HepG2 (cell line): Measurements from ENCODE around the gene PIGBOS1. TPM values are rescaled to one million over a fixed set of nuclear protein-coding genes. Genes with fewer than 3 reads are reported as not detected.

Source experiments
- CHCHD3 ChIP-seq: sonication (generic); formaldehyde crosslinking; IDR thresholded peaks from 2 replicates; pipeline ENCODE4 v1.8.0; 2022; ENCODE audit warnings: mild to moderate bottlenecking, missing genetic modification reagents, moderate library complexity
- FOXK2 ChIP-seq: fragments of 450-650 bp; IDR thresholded peaks from 2 replicates; pipeline ENCODE4 v1.6.1; 2016
- MAZ ChIP-seq, 2 experiments: sonication (generic) in 1 of 2; formaldehyde crosslinking in 1 of 2; IDR thresholded peaks; 2 replicates each; pipeline versions ENCODE4 v1.5.0 to v1.6.1; 2012 to 2020; ENCODE audit warnings: low read depth in 2 of 2, mild to moderate bottlenecking in 2 of 2, borderline replicate concordance in 1 of 2, improper control_type of control experiment in 1 of 2, low read length in 1 of 2, missing genetic modification reagents in 1 of 2, moderate library complexity in 1 of 2
- MED8 ChIP-seq: sonication (generic); formaldehyde crosslinking; IDR thresholded peaks from 2 replicates; pipeline ENCODE4 v1.8.1; 2023; ENCODE audit warnings: mild to moderate bottlenecking, missing genetic modification reagents; ENCODE audit not compliant: insufficient replicate concordance
- MTA3 ChIP-seq: sonication (generic); formaldehyde crosslinking; IDR thresholded peaks from 2 replicates; pipeline ENCODE4 v1.4.0; 2020; ENCODE audit warnings: missing genetic modification reagents
- NAIF1 ChIP-seq: sonication (generic); formaldehyde crosslinking; IDR thresholded peaks from 2 replicates; pipeline ENCODE4 v1.5.0; 2020; ENCODE audit warnings: mild to moderate bottlenecking, missing genetic modification reagents, borderline replicate concordance
- NFKBIZ ChIP-seq: IDR thresholded peaks from 2 replicates; pipeline ENCODE4 v1.6.1; 2018; ENCODE audit warnings: missing genetic modification reagents, missing compliant biosample characterization
- PHB2 ChIP-seq: fragments of 450-650 bp; IDR thresholded peaks from 2 replicates; pipeline ENCODE4 v1.6.1; 2018; ENCODE audit not compliant: partially characterized antibody
- PRMT3 ChIP-seq: sonication (generic); formaldehyde crosslinking; IDR thresholded peaks from 2 replicates; pipeline ENCODE4 v1.8.1; 2022; ENCODE audit warnings: low read depth, mild to moderate bottlenecking, moderate library complexity, missing genetic modification reagents, borderline replicate concordance
- RELA ChIP-seq: sonication (generic); formaldehyde crosslinking; IDR thresholded peaks from 2 replicates; pipeline ENCODE4 v1.4.0; 2020; ENCODE audit warnings: missing genetic modification reagents
- SETDB1 ChIP-seq: sonication (generic); formaldehyde crosslinking; IDR thresholded peaks from 2 replicates; pipeline ENCODE4 v1.5.1; 2020; ENCODE audit warnings: missing genetic modification reagents, mild to moderate bottlenecking, borderline replicate concordance
- ZNF317 ChIP-seq: sonication (generic); formaldehyde crosslinking; IDR thresholded peaks from 2 replicates; pipeline ENCODE4 v1.5.0; 2020; ENCODE audit warnings: mild to moderate bottlenecking, missing genetic modification reagents
- ZNF431 ChIP-seq: sonication (generic); formaldehyde crosslinking; IDR thresholded peaks from 2 replicates; pipeline ENCODE4 v1.9.0; 2022; ENCODE audit warnings: missing genetic modification reagents, low read depth, mild to moderate bottlenecking, borderline replicate concordance
- ZNF441 ChIP-seq: sonication (generic); formaldehyde crosslinking; IDR thresholded peaks from 2 replicates; pipeline ENCODE4 v1.7.0; 2021; ENCODE audit warnings: missing genetic modification reagents, borderline replicate concordance
- ZNF550 ChIP-seq: sonication (generic); formaldehyde crosslinking; IDR thresholded peaks from 2 replicates; pipeline ENCODE4 v1.4.0; 2020; ENCODE audit warnings: mild to moderate bottlenecking, missing genetic modification reagents, borderline replicate concordance
- polyA plus RNA-seq, 8 experiments: library from polyadenylated mRNA; depleted of rRNA in 3 of 8; stranded (reverse) in 7 of 8; unstranded in 1 of 8; fragments of >200 nt; fragmentation: Illumina TruSeq in 4 of 8; extraction: Trizol in 4 of 8; gene quantifications; 2 replicates each; pipeline versions ENCODE4 v1.2.1 to v1.2.3, GENCODE V29; 2011 to 2016; ENCODE audit warnings: low read depth in 4 of 8, missing spikeins in 1 of 8, mixed read lengths in 1 of 8; ENCODE audit not compliant: insufficient read depth in 1 of 8
- total RNA-seq, 5 experiments: library from RNA; depleted of rRNA; stranded (reverse); fragments of >200 nt; fragmentation: Illumina TruSeq; extraction: Trizol; gene quantifications; 2 replicates each; pipeline ENCODE4 v1.2.3, GENCODE V29; 2016; ENCODE audit warnings: low read depth in 1 of 5
- TF ChIP-seq, protein P1 (sequence below): sonication (generic); formaldehyde crosslinking; IDR thresholded peaks from 2 replicates; pipeline ENCODE4 v1.4.0; 2020; ENCODE audit warnings: mild to moderate bottlenecking, missing genetic modification reagents
- TF ChIP-seq, protein P2 (sequence below): sonication (generic); formaldehyde crosslinking; conservative IDR thresholded peaks from 2 replicates; pipeline ENCODE4 v1.8.0; 2022; ENCODE audit warnings: missing genetic modification reagents
- TF ChIP-seq, protein P3 (sequence below): IDR thresholded peaks from 2 replicates; pipeline ENCODE4 v1.6.1; 2016
- TF ChIP-seq, protein P4 (sequence below): sonication (generic); formaldehyde crosslinking; IDR thresholded peaks from 2 replicates; pipeline ENCODE4 v1.5.0; 2020; ENCODE audit warnings: mild to moderate bottlenecking, missing genetic modification reagents
- TF ChIP-seq, protein P5 (sequence below): sonication (generic); formaldehyde crosslinking; IDR thresholded peaks from 2 replicates; pipeline ENCODE4 v1.8.1; 2023; ENCODE audit warnings: mild to moderate bottlenecking, missing genetic modification reagents

Gene PIGBOS1
- total and polyA plus RNA-seq, 2 of the 13 experiments (the other 11 are each of a cell fraction or from before 2014, with no cell fraction given) = 14.8 to 22.1 TPM

DNA sequence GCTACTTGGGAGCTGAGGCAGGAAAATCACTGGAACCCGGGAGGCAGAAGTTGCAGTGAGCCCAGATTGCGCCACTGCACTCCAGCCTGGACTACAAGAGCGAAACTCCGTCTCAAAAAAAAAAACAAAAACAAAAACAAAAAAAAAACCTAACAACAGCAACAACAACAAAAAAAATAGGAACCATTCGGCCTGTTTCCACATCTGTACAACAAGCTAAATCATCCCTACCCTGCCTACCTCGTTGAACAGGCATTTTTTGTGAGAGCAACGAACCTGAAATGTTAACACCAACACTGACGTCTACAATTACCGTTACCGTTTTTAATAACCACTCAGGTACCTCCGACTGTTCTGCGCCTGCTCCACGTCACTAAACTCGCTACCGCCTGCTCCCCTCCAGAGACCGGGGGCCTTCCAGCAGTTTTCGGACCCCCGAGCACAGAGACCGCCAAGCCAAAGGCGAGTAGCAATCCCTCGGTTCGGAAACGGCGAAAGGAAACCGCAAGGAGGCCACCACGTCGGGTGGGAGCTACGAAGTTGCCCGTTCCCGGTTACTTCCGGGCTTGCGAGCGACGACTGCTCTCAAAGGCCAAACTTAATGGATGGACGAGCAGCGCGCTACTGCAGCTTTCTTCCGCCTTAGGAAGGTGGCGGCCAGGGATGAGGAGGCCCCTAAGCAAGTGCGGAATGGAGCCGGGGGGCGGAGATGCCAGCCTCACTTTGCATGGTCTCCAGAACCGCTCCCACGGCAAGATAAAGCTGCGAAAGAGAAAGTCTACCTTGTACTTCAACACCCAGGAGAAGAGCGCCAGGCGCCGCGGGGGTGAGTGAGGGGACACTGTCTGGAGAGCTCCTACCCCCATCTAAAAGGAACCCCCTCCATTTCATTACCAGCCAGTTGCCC lies at the start of gene PIGBOS1, which contains the start of gene PIGB (continued):
- TF ChIP-seq FOXK2 (no peak), MTA3 (no peak), NFKBIZ (CRISPR knock-in tag) (peak; percentile 74), MED8 (CRISPR knock-in tag) (peak; percentile 85), CHCHD3 (no peak), SETDB1 (CRISPR knock-in tag) (no peak), ZNF317 (no peak), PRMT3 (CRISPR knock-in tag) (no peak), ZNF431 (CRISPR knock-in tag) (no peak; the same call in 1 of the 2 replicates), NAIF1 (CRISPR knock-in tag) (0 out of 2 replicates have a peak, but pooled peaks have one; percentile 55), MAZ (IDR thresholded peaks at IDR 0.05; ENCODE audit: borderline replicate concordance, low read depth, low read length) (peak; percentile 43; the same call in 1 of the 2 replicates), MAZ (CRISPR knock-in tag; IDR thresholded peaks at IDR 0.05; ENCODE audit: low read depth) (peak; percentile 55; the same call in 1 of the 2 replicates), ZNF550 (CRISPR knock-in tag) (no peak), RELA (CRISPR knock-in tag) (no peak), PHB2 (no peak), ZNF441 (CRISPR knock-in tag) (peak; percentile 87)
- TF ChIP-seq, protein P1, sequence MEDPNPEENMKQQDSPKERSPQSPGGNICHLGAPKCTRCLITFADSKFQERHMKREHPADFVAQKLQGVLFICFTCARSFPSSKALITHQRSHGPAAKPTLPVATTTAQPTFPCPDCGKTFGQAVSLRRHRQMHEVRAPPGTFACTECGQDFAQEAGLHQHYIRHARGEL (CRISPR knock-in tag) = 0 out of 2 replicates have a peak, but pooled peaks have one; percentile 36
- TF ChIP-seq, protein P2, sequence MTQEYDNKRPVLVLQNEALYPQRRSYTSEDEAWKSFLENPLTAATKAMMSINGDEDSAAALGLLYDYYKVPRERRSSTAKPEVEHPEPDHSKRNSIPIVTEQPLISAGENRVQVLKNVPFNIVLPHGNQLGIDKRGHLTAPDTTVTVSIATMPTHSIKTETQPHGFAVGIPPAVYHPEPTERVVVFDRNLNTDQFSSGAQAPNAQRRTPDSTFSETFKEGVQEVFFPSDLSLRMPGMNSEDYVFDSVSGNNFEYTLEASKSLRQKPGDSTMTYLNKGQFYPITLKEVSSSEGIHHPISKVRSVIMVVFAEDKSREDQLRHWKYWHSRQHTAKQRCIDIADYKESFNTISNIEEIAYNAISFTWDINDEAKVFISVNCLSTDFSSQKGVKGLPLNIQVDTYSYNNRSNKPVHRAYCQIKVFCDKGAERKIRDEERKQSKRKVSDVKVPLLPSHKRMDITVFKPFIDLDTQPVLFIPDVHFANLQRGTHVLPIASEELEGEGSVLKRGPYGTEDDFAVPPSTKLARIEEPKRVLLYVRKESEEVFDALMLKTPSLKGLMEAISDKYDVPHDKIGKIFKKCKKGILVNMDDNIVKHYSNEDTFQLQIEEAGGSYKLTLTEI = no peak
- TF ChIP-seq, protein P3, sequence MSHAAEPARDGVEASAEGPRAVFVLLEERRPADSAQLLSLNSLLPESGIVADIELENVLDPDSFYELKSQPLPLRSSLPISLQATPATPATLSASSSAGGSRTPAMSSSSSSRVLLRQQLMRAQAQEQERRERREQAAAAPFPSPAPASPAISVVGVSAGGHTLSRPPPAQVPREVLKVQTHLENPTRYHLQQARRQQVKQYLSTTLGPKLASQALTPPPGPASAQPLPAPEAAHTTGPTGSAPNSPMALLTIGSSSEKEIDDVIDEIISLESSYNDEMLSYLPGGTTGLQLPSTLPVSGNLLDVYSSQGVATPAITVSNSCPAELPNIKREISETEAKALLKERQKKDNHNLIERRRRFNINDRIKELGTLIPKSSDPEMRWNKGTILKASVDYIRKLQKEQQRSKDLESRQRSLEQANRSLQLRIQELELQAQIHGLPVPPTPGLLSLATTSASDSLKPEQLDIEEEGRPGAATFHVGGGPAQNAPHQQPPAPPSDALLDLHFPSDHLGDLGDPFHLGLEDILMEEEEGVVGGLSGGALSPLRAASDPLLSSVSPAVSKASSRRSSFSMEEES = peak; percentile 51; the same call in 1 of the 2 replicates
- TF ChIP-seq, protein P4, sequence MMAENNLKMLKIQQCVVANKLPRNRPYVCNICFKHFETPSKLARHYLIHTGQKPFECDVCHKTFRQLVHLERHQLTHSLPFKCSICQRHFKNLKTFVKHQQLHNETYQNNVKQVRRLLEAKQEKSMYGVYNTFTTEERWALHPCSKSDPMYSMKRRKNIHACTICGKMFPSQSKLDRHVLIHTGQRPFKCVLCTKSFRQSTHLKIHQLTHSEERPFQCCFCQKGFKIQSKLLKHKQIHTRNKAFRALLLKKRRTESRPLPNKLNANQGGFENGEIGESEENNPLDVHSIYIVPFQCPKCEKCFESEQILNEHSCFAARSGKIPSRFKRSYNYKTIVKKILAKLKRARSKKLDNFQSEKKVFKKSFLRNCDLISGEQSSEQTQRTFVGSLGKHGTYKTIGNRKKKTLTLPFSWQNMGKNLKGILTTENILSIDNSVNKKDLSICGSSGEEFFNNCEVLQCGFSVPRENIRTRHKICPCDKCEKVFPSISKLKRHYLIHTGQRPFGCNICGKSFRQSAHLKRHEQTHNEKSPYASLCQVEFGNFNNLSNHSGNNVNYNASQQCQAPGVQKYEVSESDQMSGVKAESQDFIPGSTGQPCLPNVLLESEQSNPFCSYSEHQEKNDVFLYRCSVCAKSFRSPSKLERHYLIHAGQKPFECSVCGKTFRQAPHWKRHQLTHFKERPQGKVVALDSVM (CRISPR knock-in tag) = 0 out of 2 replicates have a peak, but pooled peaks have one; percentile 33
- TF ChIP-seq, protein P5, sequence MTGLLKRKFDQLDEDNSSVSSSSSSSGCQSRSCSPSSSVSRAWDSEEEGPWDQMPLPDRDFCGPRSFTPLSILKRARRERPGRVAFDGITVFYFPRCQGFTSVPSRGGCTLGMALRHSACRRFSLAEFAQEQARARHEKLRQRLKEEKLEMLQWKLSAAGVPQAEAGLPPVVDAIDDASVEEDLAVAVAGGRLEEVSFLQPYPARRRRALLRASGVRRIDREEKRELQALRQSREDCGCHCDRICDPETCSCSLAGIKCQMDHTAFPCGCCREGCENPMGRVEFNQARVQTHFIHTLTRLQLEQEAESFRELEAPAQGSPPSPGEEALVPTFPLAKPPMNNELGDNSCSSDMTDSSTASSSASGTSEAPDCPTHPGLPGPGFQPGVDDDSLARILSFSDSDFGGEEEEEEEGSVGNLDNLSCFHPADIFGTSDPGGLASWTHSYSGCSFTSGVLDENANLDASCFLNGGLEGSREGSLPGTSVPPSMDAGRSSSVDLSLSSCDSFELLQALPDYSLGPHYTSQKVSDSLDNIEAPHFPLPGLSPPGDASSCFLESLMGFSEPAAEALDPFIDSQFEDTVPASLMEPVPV (CRISPR knock-in tag) = 0 out of 2 replicates have a peak, but pooled peaks have one; percentile 4
